Nephron (organoid): ENCODE measurements around the gene TARM1.
"Not testable (repeated sequence)": the region's sequence is repeated elsewhere in the genome, so short reads cannot be mapped to it uniquely, and the experiment has no call there.

Source experiments
- H3K27ac Mint-ChIP-seq, 3 experiments: 2 replicates each; pipeline ENCODE4 v1.8.0; 2020; ENCODE audit warnings: mixed read lengths in 3 of 3, mild to moderate bottlenecking in 2 of 3, moderate library complexity in 1 of 3
- H3K27me3 Mint-ChIP-seq: 2 replicates; pipeline ENCODE4 v1.8.0; 2021; ENCODE audit warnings: low read depth, mild to moderate bottlenecking, moderate library complexity, mixed read lengths
- H3K36me3 Mint-ChIP-seq: 2 replicates; pipeline ENCODE4 v1.8.0; 2020; ENCODE audit warnings: low read depth, mixed read lengths
- H3K4me1 Mint-ChIP-seq: 2 replicates; pipeline ENCODE4 v1.8.0; 2020; ENCODE audit warnings: mixed read lengths
- H3K4me3 Mint-ChIP-seq, 3 experiments: 2 replicates each; pipeline ENCODE4 v1.8.0; 2020; ENCODE audit warnings: mild to moderate bottlenecking in 3 of 3, mixed read lengths in 3 of 3, moderate library complexity in 2 of 3
- H3K9me3 Mint-ChIP-seq: 2 replicates; pipeline ENCODE4 v1.8.0; 2020; ENCODE audit warnings: mixed read lengths
- CTCF ChIP-seq, 3 experiments: fragments of 200-600 bp; sonication (generic); IDR thresholded peaks; one replicate each; pipeline ENCODE4 v1.5.0; 2021; ENCODE audit warnings: antibody characterized with exemption in 3 of 3; ENCODE audit not compliant: unreplicated experiment in 3 of 3

Gene TARM1

GRCh38 chr19:54105796-54106195 is 24.6 kb upstream of the TARM1 start:
- no peaks in the 10 kb centered on the region for H3K9me3 Mint-ChIP-seq
- TF ChIP-seq CTCF (IDR thresholded peaks at IDR 0.05; ENCODE audit: unreplicated experiment in 3 of 3), result no peak

GRCh38 chr19:54104998-54105715 is 24.0 kb upstream of the TARM1 start:
- Mint-ChIP-seq H3K27me3 (peaks cover 1% of the 10 kb centered on the region), H3K9me3 (no peaks in the 10 kb centered on the region), H3K4me1 (peaks cover 5% of the 10 kb centered on the region), H3K27ac (no peak overlapping the region), H3K36me3 (peaks cover 28% of the 10 kb centered on the region), H3K4me3 (peak overlapping the region; percentile 70 to 99 (median 98))
- no peak for TF ChIP-seq CTCF (IDR thresholded peaks at IDR 0.05; ENCODE audit: unreplicated experiment in 3 of 3)

More at GRCh38 chr19:54105796-54106195, 24.6 kb upstream of the TARM1 start:
- Mint-ChIP-seq H3K4me1 (peaks cover 5% of the 10 kb centered on the region), H3K4me3 (peak overlapping the region; percentile 70 to 99 (median 98)), H3K36me3 (peaks cover 32% of the 10 kb centered on the region), H3K27me3 (no peaks in the 10 kb centered on the region), H3K27ac (no peak overlapping the region)

GRCh38 chr19:54102421-54103169 is 21.4 kb upstream of the TARM1 start, which contains the start of gene NDUFA3:
NDUFA3 (plus strand) TSS chr19:54102855; CDS start chr19:54102879, 24 bp downstream.
- no peak for TF ChIP-seq CTCF (IDR thresholded peaks at IDR 0.05; ENCODE audit: unreplicated experiment in 3 of 3)
- H3K9me3 Mint-ChIP-seq, result no peaks in the 10 kb centered on the region
- peaks cover 5% of the 10 kb centered on the region for H3K4me1 Mint-ChIP-seq
- peaks cover 19% of the 10 kb centered on the region for H3K36me3 Mint-ChIP-seq
- peak within 1 kb of the TSS; percentile 57 to 86 (median 69) for H3K27ac Mint-ChIP-seq
- peaks cover 18% of the 10 kb centered on the region for H3K27me3 Mint-ChIP-seq
- H3K4me3 Mint-ChIP-seq, result peak within 1 kb of the TSS; percentile 92 to 99 (median 98)

- no peak for TF ChIP-seq CTCF (IDR thresholded peaks at IDR 0.05; ENCODE audit: unreplicated experiment in 3 of 3)
- Mint-ChIP-seq H3K27ac (peak within 1 kb of the TSS in 1 of 3 experiments; percentile 66), H3K36me3 (peaks cover 3% of the 10 kb centered on the region), H3K4me1 (peaks cover 5% of the 10 kb centered on the region), H3K9me3 (no peaks in the 10 kb centered on the region), H3K27me3 (peaks cover 35% of the 10 kb centered on the region), H3K4me3 (peak within 1 kb of the TSS; percentile 66 to 99 (median 98))
These were observed 19.4 kb upstream of the TARM1 start, which contains the start of gene OSCAR for GRCh38 chr19:54100561-54100960. OSCAR (minus strand) TSS chr19:54100803; CDS start chr19:54100792, 11 bp downstream.

- H3K27ac Mint-ChIP-seq, H3K36me3 Mint-ChIP-seq, H3K9me3 Mint-ChIP-seq, H3K4me3 Mint-ChIP-seq, H3K4me1 Mint-ChIP-seq: not testable (repeated sequence)
- peaks cover 42% of the 10 kb centered on the region for H3K27me3 Mint-ChIP-seq
These were observed 18.7 kb upstream of the TARM1 start for GRCh38 chr19:54099903-54100255.

- Mint-ChIP-seq H3K36me3 (no peaks in the 10 kb centered on the region), H3K4me1 (peaks cover 5% of the 10 kb centered on the region), H3K9me3 (peaks cover under 1% of the 10 kb centered on the region), H3K27ac (no peak overlapping the region), H3K27me3 (peaks cover 47% of the 10 kb centered on the region), H3K4me3 (peak overlapping the region in 2 of 3 experiments; percentile 44 to 45)
- no peak for TF ChIP-seq CTCF (IDR thresholded peaks at IDR 0.05; ENCODE audit: unreplicated experiment in 3 of 3)
These were observed 18.2 kb upstream of the TARM1 start for GRCh38 chr19:54099190-54099902.
